Measurements from ENCODE around the gene BRD9.
"Not testable (repeated sequence)": the region's sequence is repeated elsewhere in the genome, so short reads cannot be mapped to it uniquely, and the experiment has no call there.

The BRD9 gene

GRCh38 chr5:843371-843770, 49.2 kb downstream of the BRD9 start:
- DNase-seq = not testable (repeated sequence)

- not testable (repeated sequence) for DNase-seq
These were observed 50.0 kb downstream of the BRD9 start for GRCh38 chr5:842402-843221.

GRCh38 chr5:841531-842401, 50.8 kb downstream of the BRD9 start:
- DNase-seq = not testable (repeated sequence)

GRCh38 chr5:840974-841435, 51.6 kb downstream of the BRD9 start:
- DNase-seq = not testable (repeated sequence)

- DNase-seq = not testable (repeated sequence)
These were observed 52.3 kb downstream of the BRD9 start for GRCh38 chr5:840118-840973.

- not testable (repeated sequence) for DNase-seq
These were observed 54.2 kb downstream of the BRD9 start for GRCh38 chr5:838431-838851.

- DNase-seq = not testable (repeated sequence)
These were observed 54.9 kb downstream of the BRD9 start for GRCh38 chr5:837621-838121.

GRCh38 chr5:835933-836612, 56.5 kb downstream of the BRD9 start:
- not testable (repeated sequence) for DNase-seq

GRCh38 chr5:834013-834412, 58.6 kb downstream of the BRD9 start:
- not testable (repeated sequence) for DNase-seq

- DNase-seq = not testable (repeated sequence)
These were observed 64.4 kb downstream of the BRD9 start for GRCh38 chr5:828194-828593.

GRCh38 chr5:825544-825943, 67.1 kb downstream of the BRD9 start:
- not testable (repeated sequence) for DNase-seq

- DNase-seq = no peak
These were observed 71.1 kb downstream of the BRD9 start for GRCh38 chr5:821504-821903.

- no peak for DNase-seq
These were observed 72.4 kb downstream of the BRD9 start for GRCh38 chr5:820245-820644.

GRCh38 chr5:819078-819477, 73.5 kb downstream of the BRD9 start:
- DNase-seq = no peak

- DNase-seq = no peak
These were observed 76.4 kb downstream of the BRD9 start for GRCh38 chr5:816176-816575.

- DNase-seq = no peak
These were observed 77.2 kb downstream of the BRD9 start for GRCh38 chr5:815449-815848.
